Stimulated activated naive CD4-positive, alpha-beta T cell (primary cell): ENCODE data around the gene MAG.

ENCODE experiments used
- DNase-seq, 6 experiments: peaks; one replicate each; lab custom pipeline; 2025; lab: John Stamatoyannopoulos, UW

Gene MAG

GRCh38 chr19:35265126-35265899 lies 26.6 kb upstream of the MAG start:
- DNase-seq = no peak

GRCh38 chr19:35265900-35266519 lies 26.0 kb upstream of the MAG start:
- no peak for DNase-seq

- DNase-seq = peak in 2 of 6 experiments; percentile 11 to 13
Measured at GRCh38 chr19:35266520-35267352, 25.2 kb upstream of the MAG start.

- peak in 3 of 6 experiments; percentile 37 to 71 (median 45) for DNase-seq
Measured at GRCh38 chr19:35267353-35267817, 24.6 kb upstream of the MAG start.

- peak; percentile 67 to 91 (median 72) for DNase-seq
Measured at GRCh38 chr19:35267818-35268535, 24.0 kb upstream of the MAG start.

- peak; percentile 47 to 79 (median 54) for DNase-seq
Measured at GRCh38 chr19:35268536-35269437, 23.2 kb upstream of the MAG start, which contains the start of gene USF2. USF2 (plus strand) TSS chr19:35268962; CDS start chr19:35269102, 140 bp downstream.

GRCh38 chr19:35269438-35270117 lies 22.4 kb upstream of the MAG start:
- DNase-seq = peak; percentile 39 to 67 (median 60)

- DNase-seq = no peak
Measured at GRCh38 chr19:35270381-35270811, 21.6 kb upstream of the MAG start.

GRCh38 chr19:35271546-35271945 lies 20.4 kb upstream of the MAG start:
- DNase-seq = no peak

GRCh38 chr19:35272122-35272719 lies 19.7 kb upstream of the MAG start:
- DNase-seq = no peak

GRCh38 chr19:35272954-35273649 lies 18.9 kb upstream of the MAG start:
- no peak for DNase-seq

- no peak for DNase-seq
Measured at GRCh38 chr19:35273686-35274259, 18.2 kb upstream of the MAG start.

- DNase-seq = no peak
Measured at GRCh38 chr19:35274323-35274722, 17.6 kb upstream of the MAG start.

- no peak for DNase-seq
Measured at GRCh38 chr19:35276706-35277281, 15.2 kb upstream of the MAG start.

- DNase-seq = no peak
Measured at GRCh38 chr19:35278578-35279284, 13.2 kb upstream of the MAG start.

GRCh38 chr19:35279374-35279773 lies 12.6 kb upstream of the MAG start:
- DNase-seq = no peak

- no peak for DNase-seq
Measured at GRCh38 chr19:35279985-35280821, 11.8 kb upstream of the MAG start.
